Epithelial cell of esophagus (primary cell): ENCODE results near the gene SFXN1.

ENCODE experiments used
- DNase-seq: peaks from one replicate; pipeline ENCODE4 v3.0.0; 2010; ENCODE audit warnings: low read depth
- H3K4me3 ChIP-seq: 2 replicates; pipeline ENCODE4 v1.5.1; 2011; ENCODE audit warnings: mild to moderate bottlenecking, low read length, control low read depth
- TF ChIP-seq, protein P1 (sequence below): IDR thresholded peaks from 2 replicates; pipeline ENCODE4 v1.5.1; 2011; ENCODE audit warnings: low read depth, mild to moderate bottlenecking, low read length, control low read depth, inconsistent platforms; ENCODE audit not compliant: insufficient read depth; ENCODE audit errors: missing control alignments

SFXN1 gene

DNA sequence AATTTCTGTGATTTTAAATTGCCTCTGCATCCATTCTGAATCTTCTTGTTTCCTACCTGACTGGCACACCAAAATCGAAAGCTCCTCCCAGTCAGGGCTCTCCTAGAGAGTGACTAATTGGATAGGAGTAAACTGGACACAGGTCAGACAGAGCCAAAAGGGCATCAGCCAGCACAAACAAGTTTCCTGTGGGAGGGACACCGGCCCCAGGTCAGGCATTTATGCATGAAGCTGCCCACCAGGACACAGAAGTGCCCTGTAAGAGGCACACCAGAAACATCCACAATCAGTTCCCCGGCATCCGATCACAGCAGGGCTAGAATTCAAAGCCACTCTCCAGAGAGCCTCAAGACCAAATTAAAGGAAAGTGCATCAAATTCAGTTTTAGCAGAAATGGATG lies 78.4 kb downstream of the SFXN1 start:
- TF ChIP-seq, protein P1, sequence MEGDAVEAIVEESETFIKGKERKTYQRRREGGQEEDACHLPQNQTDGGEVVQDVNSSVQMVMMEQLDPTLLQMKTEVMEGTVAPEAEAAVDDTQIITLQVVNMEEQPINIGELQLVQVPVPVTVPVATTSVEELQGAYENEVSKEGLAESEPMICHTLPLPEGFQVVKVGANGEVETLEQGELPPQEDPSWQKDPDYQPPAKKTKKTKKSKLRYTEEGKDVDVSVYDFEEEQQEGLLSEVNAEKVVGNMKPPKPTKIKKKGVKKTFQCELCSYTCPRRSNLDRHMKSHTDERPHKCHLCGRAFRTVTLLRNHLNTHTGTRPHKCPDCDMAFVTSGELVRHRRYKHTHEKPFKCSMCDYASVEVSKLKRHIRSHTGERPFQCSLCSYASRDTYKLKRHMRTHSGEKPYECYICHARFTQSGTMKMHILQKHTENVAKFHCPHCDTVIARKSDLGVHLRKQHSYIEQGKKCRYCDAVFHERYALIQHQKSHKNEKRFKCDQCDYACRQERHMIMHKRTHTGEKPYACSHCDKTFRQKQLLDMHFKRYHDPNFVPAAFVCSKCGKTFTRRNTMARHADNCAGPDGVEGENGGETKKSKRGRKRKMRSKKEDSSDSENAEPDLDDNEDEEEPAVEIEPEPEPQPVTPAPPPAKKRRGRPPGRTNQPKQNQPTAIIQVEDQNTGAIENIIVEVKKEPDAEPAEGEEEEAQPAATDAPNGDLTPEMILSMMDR, result no peak
- no peak overlapping the region for H3K4me3 ChIP-seq
- no peak for DNase-seq

DNA sequence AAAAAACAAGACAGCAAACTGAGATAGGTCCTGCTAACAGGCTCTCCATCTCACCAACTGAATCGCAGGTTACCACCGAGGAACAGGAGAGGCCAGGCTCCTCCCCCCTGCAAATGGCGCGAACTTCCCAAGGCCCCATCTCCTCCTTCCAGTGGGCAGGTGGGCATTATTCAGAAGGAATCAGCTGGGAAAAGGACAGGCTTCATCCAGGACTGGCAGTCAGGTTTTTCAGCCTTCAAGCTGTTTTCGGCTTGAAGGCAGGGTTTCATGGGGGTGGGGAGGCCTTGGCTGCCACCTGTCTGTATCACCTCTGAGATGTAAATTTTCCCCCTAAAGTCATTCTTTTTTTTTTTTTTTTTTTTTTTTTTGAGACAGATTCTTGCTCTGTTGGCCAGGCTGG lies 79.4 kb downstream of the SFXN1 start:
- TF ChIP-seq, protein P1, result no peak
- H3K4me3 ChIP-seq, result no peak overlapping the region
- no peak for DNase-seq

DNA sequence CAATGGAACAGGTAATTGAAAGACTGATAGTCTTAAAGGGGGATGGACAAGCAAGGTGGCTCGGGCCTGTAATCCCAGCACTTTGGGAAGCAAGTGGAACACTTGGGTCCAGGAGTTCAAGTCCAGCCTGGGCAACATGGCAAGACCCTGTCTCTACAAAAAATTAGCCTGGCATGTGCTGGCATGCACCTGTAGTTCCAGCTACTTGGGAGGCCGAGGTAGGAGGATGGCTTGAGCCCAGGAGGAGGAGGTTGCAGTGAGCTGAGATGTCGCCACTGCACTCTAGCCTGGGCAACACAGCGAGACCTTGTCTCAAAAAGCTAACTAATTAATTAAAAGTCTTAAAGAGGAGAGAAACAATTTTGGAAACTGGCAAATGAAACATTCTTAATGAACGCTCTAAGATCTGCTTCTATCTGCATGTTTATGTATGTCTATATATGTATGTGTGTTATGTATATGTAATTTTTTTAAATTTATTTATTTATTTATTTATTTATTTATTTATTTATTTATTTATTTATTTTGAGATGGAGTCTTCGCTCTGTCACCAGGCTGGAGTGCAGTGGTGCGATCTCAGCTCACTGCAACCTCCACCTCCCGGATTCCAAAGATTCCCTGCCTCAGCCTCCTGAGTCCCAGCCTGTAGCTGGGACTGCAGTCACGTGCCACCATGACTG lies 80.6 kb downstream of the SFXN1 start:
- no peak overlapping the region for H3K4me3 ChIP-seq
- TF ChIP-seq, protein P1, result no peak
- no peak for DNase-seq

DNA sequence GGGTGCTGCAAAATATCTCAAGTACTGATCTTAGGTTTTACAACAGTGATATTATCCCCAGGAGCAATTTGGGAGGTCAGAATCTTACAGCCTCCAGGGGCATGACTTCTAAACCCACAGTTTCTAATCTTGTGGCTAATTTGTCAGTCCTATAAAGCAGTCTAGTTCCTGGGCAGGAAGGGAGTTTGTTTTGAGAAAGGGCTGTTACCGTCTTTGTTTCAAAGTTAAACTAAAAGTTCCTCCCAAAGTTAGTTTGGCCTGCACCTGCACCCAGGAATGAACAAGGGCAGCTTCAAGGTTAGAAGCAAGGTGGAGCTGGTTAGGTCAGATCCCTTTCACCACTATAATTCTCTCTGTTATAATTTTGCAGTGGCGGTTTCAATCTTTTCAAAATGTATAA lies 81.7 kb downstream of the SFXN1 start:
- TF ChIP-seq, protein P1, result no peak
- H3K4me3 ChIP-seq, result no peak overlapping the region

DNA sequence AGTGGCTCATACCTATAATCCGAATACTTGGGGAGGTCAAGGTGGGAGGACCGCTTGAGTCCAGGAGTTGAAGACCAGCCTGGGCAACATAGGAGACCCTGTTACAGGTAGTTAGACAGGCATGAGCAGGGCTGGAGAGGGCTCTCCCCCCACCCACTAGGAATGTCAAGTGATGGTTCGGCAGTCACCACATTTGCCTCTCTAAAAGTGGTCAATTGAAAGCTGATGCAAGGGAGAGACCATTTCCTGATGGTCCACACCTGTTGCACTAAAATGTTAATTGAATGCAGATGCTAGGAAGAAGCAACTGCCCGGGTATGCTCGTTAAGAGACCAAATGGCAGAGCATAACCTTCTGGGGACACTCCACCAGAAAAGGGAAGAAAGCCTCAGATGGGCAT lies 82.7 kb downstream of the SFXN1 start:
- no peak for DNase-seq
- TF ChIP-seq, protein P1, result no peak
- H3K4me3 ChIP-seq, result no peak overlapping the region

More for the DNA sequence above, 81.7 kb downstream of the SFXN1 start:
- DNase-seq, result no peak

DNA sequence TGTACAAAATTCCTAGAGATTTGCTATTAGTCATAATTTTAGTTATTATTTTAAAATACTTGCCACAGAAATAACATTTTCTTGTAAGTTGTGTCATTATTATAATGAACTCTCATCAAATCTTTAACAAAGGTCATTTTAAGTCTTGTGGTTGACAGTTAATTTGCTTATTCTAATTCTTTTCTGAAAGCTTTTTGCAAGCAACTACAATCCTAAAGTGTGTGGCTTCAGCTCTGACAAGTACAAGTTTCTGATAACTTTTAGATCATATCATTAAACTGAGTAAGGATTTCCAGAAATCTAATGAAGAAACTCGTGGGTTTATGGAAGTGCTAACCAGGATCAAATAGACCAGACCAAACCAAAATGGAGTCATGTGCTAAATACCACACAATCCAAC lies 86.4 kb downstream of the SFXN1 start:
- H3K4me3 ChIP-seq, result no peak overlapping the region
- TF ChIP-seq, protein P1, result no peak
- DNase-seq, result no peak

DNA sequence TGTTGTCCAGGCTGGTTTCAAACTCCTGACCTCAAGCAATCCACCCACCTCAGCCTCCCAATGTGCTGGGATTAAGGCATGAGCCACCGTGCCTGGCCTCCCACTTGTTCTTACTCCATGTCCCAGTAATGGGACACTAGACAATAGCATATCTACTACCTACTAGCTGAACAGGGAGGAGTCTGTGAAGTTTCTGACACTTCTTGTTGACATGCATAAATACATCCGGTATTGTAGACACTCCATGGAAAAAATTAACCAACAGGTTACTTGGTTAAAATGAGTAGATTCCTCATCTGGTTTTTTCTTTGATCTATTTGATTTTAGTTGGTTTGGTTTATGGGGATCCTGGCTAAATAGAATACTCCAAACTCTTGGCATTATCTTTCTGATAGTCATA lies 88.3 kb downstream of the SFXN1 start:
- TF ChIP-seq, protein P1, result no peak
- H3K4me3 ChIP-seq, result no peak overlapping the region
- DNase-seq, result no peak
